DMS79 treated with DMSO at 0.1 percent for 48 hours (cell line): Measurements from ENCODE around the gene ATP8B2.
"Not testable (repeated sequence)": the region's sequence is repeated elsewhere in the genome, so short reads cannot be mapped to it uniquely, and the experiment has no call there.

Experiments used
- DNase-seq: peaks from one replicate; lab custom pipeline; 2025; lab: John Stamatoyannopoulos, UW

Gene ATP8B2, protein sequence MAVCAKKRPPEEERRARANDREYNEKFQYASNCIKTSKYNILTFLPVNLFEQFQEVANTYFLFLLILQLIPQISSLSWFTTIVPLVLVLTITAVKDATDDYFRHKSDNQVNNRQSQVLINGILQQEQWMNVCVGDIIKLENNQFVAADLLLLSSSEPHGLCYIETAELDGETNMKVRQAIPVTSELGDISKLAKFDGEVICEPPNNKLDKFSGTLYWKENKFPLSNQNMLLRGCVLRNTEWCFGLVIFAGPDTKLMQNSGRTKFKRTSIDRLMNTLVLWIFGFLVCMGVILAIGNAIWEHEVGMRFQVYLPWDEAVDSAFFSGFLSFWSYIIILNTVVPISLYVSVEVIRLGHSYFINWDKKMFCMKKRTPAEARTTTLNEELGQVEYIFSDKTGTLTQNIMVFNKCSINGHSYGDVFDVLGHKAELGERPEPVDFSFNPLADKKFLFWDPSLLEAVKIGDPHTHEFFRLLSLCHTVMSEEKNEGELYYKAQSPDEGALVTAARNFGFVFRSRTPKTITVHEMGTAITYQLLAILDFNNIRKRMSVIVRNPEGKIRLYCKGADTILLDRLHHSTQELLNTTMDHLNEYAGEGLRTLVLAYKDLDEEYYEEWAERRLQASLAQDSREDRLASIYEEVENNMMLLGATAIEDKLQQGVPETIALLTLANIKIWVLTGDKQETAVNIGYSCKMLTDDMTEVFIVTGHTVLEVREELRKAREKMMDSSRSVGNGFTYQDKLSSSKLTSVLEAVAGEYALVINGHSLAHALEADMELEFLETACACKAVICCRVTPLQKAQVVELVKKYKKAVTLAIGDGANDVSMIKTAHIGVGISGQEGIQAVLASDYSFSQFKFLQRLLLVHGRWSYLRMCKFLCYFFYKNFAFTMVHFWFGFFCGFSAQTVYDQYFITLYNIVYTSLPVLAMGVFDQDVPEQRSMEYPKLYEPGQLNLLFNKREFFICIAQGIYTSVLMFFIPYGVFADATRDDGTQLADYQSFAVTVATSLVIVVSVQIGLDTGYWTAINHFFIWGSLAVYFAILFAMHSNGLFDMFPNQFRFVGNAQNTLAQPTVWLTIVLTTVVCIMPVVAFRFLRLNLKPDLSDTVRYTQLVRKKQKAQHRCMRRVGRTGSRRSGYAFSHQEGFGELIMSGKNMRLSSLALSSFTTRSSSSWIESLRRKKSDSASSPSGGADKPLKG

DNA sequence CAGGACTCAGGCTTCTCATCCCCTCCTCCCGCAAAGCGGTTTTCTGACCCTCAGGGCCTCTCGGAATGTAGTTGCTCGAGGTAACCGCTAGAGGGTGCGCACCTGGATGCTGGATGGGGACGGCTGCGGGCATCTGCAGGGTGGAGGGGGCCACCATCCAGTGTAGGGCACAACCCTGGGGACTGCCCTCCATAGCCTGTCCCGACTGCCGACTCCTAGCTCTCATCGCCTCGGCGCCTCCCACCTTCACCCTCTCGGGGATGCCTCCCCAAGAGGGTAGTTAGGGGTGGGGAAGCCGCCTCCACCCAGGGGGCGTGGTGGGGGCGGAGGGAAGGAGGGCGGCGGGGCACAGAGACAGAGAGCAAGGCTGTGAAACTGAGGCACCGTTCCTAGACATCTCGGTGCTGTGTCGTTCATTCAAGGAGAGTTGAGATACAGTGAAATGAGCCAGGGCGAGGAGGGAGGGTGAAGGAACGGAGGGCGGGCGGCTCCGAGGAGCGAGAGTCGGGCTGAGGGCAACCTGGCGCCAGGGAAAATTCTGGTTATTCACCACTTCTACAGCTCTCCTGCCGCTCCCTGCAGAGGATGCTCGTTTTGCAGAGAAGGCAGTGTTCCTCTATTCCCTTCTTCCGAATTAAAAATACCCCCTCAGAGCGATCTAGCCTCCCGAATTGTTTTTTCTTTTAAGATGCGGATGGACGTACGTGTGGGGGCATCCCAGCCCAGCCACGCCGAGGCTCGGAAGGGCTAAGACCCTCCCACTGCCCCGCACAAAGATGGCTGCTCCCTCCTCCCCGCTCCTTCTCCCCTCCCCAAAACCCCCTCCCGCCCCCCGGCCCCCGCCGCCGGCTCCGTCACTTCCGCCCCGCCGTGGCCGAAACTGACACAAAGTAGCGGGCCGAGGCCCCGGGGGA, at the start of gene ATP8B2:
Gene ATP8B2 (plus strand): TSS at position 857 of the 914 bp plus-strand sequence. CDS start 2,617 bp downstream, outside the sequence.
- DNase-seq, result peak; percentile 67

GRCh38 chr1:154276797-154277196, 48.5 kb upstream of the ATP8B2 start:
- no peak for DNase-seq

GRCh38 chr1:154287591-154287990, 37.7 kb upstream of the ATP8B2 start:
- not testable (repeated sequence) for DNase-seq

- DNase-seq, result no peak
These were observed 36.7 kb upstream of the ATP8B2 start for GRCh38 chr1:154288661-154289060.

GRCh38 chr1:154290921-154291320, 34.4 kb upstream of the ATP8B2 start:
- DNase-seq, result no peak

- DNase-seq, result peak; percentile 7
These were observed 29.7 kb upstream of the ATP8B2 start for GRCh38 chr1:154295408-154296235.

DNA sequence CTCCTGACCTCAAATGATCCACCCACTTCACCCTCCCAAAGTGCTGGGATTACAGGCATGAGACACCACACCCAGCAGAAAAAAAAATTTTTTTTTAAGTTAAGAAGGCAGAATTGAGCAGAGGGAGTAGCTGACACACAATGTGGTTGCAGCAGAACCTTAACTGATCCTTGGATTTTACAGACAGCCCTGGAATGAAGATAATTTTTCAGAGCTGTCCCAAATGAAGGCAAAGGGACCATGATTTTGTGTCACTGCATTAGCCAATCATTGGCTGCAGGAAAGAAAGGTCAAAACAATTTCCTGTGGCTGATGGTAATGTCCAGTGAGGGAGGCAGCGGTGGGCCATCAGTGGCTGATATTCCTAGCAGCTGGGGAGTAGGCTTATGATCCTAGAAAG, 23.7 kb upstream of the ATP8B2 start:
- DNase-seq, result no peak

GRCh38 chr1:154304664-154305337, 20.5 kb upstream of the ATP8B2 start:
- no peak for DNase-seq

DNA sequence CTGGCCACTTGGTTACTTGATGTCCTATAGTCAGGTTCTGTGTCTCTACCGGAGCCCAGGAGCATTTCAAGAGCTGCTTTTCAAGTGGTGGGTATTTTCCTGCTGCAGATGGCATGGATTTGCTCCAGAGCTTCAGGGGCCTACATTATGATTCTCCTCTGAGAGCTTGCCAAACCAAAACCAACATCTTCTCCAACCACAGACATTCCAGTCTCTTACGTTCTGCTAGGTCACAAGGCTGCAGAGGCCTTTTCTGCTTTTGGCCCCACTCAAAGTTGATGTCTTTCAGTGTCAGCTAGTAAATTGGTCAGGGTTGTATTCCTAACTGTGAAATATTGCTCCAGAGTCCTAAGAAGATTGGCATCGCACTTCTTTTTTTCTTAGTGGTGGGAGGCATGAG, 19.2 kb upstream of the ATP8B2 start:
- no peak for DNase-seq

DNA sequence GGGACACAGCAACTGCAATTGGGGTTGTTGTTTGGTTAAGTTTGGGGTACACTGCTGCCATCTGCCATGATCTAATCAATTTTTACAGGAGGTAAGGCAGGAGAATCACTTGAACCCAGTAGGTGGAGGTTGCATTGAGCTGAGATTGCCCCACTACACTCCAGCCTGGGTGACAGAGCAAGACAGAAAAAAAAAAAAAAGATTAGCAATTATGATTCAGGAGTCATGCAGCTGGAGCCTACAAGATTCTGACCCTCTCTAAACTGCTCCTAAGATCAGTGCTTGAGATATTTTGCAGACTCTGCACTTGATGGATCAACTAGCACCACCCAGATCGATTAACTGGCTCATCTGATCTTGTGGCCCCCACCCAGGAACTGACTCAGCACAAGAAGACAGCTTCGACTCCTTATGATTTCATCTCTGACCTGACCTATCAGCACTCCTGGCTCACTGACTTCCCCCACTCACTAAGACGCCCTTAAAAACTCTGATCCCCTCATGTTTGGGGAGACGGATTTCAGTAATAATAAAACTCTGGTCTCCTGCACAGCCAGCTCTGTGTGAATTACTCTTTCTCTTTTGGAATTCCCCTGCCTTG, 17.6 kb upstream of the ATP8B2 start:
- DNase-seq, result not testable (repeated sequence)

DNA sequence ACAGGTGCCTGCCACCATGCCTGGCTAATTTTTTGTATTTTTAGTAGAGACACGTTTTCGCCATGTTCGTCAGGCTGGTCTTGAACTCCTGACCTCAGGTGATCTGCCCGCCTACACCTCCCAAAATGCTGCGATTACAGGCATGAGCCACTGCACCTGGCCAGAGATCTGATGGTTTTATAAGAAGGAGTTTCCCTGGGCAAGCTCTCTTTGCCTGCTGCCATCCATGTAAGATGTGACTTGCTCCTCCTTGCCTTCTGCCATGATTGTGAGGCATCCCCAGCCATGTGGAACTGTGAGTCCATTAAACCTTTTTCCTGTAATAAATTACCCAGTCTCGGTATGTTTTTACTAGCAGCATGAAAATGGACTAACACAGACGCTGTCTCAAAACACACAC, 16.2 kb upstream of the ATP8B2 start:
- DNase-seq, result not testable (repeated sequence)

- not testable (repeated sequence) for DNase-seq
These were observed 12.9 kb upstream of the ATP8B2 start for GRCh38 chr1:154312229-154313065.

DNA sequence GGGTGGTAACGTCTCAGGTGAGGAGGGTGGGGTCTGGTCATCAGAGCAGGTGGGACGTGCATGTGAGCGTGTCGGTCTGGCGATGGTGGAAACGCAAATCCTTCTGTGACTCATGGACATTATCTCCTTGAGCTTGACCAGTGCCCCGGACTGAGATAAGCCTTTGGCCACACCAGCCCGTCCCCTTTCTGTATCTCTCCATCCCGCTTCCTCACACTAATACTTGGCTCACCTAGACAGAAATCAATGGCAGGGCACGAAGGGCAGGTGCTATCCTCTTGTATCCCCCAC, 12.3 kb upstream of the ATP8B2 start:
- DNase-seq, result no peak

GRCh38 chr1:154314226-154314625, 11.1 kb upstream of the ATP8B2 start:
- not testable (repeated sequence) for DNase-seq

- DNase-seq, result no peak
These were observed 8.6 kb upstream of the ATP8B2 start for GRCh38 chr1:154316704-154317103.

GRCh38 chr1:154318386-154318785, 6.9 kb upstream of the ATP8B2 start:
- DNase-seq, result no peak

DNA sequence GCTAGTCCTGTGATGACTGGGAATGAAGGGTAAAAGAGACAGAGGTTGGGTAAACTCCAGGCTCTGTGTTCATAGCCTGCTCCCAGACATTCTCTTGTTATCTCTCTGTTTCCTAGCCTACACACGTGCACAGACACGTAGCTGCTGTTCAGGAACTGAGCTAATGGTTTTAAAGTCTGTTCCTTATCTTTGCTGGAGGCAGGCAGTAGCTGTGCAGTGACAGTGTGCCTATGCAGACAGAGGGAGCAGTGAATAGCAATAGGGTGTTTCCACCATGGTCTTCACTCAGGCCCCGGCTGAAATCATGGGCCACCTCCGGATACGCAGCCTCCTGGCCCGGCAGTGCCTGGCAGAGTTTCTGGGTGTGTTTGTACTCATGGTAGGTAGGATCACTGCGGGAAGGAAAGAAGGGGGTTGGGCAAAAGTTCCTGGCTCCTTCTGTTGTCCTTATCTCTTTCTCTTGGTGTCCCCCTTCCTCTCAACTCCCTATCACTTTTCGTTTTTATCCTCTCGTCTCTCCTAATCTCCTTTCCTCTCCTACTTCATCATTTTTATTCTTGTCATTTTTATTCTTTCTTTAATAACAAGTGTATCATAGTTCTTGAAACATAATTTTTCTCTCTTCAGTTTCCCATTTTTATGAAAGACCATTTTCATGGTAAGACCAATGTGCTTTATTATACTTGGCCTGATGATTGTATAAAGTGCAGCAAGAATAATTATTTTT, 4.3 kb upstream of the ATP8B2 start, which contains the start of gene AQP10:
Gene AQP10 (plus strand): TSS at position 212 of the 727 bp plus-strand sequence. CDS start 63 bp downstream, at position 275.
- no peak for DNase-seq

GRCh38 chr1:154321609-154321934, 3.8 kb upstream of the ATP8B2 start:
- DNase-seq, result not testable (repeated sequence)
